Body of pancreas (tissue), 4 donors: ENCODE data around the gene HOXC12. TPM values are rescaled to one million over a fixed set of nuclear protein-coding genes. Genes with fewer than 3 reads are reported as not detected.

Source experiments
- ATAC-seq: fragments of 150-250 bp; one replicate; pipeline ENCODE4 v1.9.1; 2016
- DNase-seq, 4 donors: peaks; one replicate each; pipeline ENCODE4 v3.0.0-alpha.2; 2019
- H3K27ac ChIP-seq, 4 donors: fragments of 200-600 bp; sonication (generic); 1 replicate in 3 of 4; 2 replicates in 1 of 4; pipeline versions ENCODE4 v1.5.1 to v1.6.1; 2016 to 2019; ENCODE audit warnings: mild to moderate bottlenecking in 1 of 4, mixed read lengths in 1 of 4, moderate library complexity in 1 of 4
- H3K27me3 ChIP-seq, 2 donors: fragments of 200-600 bp; sonication (generic); one replicate each; pipeline ENCODE4 v1.6.0; 2016; ENCODE audit warnings: mild to moderate bottlenecking in 1 of 2
- H3K36me3 ChIP-seq, 2 donors: fragments of 200-600 bp; sonication (generic); replicated peaks in 1 of 2; 2 replicates each; pipeline ENCODE4 v1.5.1; 2016; ENCODE audit warnings: low read depth in 2 of 2; ENCODE audit not compliant: insufficient read depth in 1 of 2
- H3K4me1 ChIP-seq: fragments of 200-600 bp; sonication (generic); one replicate; pipeline ENCODE4 v1.6.0; 2016
- H3K4me3 ChIP-seq, 2 donors: fragments of 200-600 bp; sonication (generic); 1 replicate in 1 of 2; 2 replicates in 1 of 2; pipeline ENCODE4 v1.5.1; 2016 to 2019
- H3K9me3 ChIP-seq, 3 donors: fragments of 200-600 bp; sonication (generic); 1 replicate in 2 of 3; 2 replicates in 1 of 3; pipeline ENCODE4 v1.5.1; 2016
- POLR2A ChIP-seq, 3 donors: fragments of 450-650 bp; IDR thresholded peaks; one replicate each; pipeline ENCODE4 v1.6.1; 2016; ENCODE audit warnings: antibody characterized with exemption in 3 of 3, mild to moderate bottlenecking in 2 of 3
- WGBS, 2 donors: methylation state at CpG; one replicate each; pipeline ENCODE4 v1.1.5; 2017; 5-methylcytosine and 5-hydroxymethylcytosine counted together
- intact Hi-C: fragments of 100-400 bp; cut with DNase I; formaldehyde crosslinking; loops from one replicate; pipeline ENCODE4 v1.15.1; 2023
- total RNA-seq, 2 donors: library from RNA; depleted of rRNA; stranded (reverse); fragments of >200 nt; gene quantifications; one replicate each; pipeline ENCODE4 v1.1.0, GENCODE V29; 2016
- TF ChIP-seq, protein P1 (sequence below), 7 experiments: fragments of 450-650 bp in 4 of 7; fragments of 200-600 bp in 3 of 7; sonication (generic) in 3 of 7; IDR thresholded peaks; one replicate each; pipeline ENCODE4 v1.5.1; 2016 to 2019; ENCODE audit warnings: antibody characterized with exemption in 7 of 7

Gene HOXC12
- total RNA-seq, 2 donors from 2014 or later, result not detected

DNA sequence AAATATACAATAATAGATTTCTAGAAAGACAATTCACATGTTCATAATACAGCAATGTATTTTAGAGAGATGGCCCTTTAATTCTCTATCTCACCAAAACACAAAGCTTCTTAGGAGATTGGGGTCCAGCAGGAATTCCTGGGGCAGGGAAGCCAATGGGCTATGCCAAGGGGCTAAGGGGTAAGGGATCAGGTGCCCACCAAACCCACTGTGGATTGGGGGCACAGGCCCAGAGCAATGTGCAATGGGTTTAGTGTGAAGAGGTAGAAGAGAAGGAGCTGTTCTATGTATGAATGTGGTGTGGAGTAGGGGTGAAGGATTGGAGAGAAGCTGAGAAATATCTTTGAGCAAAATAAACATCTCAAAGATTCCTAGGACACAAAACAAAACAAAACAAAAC is 13.5 kb upstream of the HOXC12 start:
- Histone ChIP-seq H3K9me3 (no peaks in the 10 kb centered on the region), H3K36me3 (no peaks in the 10 kb centered on the region), H3K4me1 (peaks cover 22% of the 10 kb centered on the region), H3K4me3 (no peak overlapping the region), H3K27me3 (peaks cover 0 to 39% of the 10 kb centered on the region in 2 donors), H3K27ac (no peak overlapping the region)
- no peak for TF ChIP-seq POLR2A (IDR thresholded peaks at IDR 0.05)
- TF ChIP-seq, protein P1, sequence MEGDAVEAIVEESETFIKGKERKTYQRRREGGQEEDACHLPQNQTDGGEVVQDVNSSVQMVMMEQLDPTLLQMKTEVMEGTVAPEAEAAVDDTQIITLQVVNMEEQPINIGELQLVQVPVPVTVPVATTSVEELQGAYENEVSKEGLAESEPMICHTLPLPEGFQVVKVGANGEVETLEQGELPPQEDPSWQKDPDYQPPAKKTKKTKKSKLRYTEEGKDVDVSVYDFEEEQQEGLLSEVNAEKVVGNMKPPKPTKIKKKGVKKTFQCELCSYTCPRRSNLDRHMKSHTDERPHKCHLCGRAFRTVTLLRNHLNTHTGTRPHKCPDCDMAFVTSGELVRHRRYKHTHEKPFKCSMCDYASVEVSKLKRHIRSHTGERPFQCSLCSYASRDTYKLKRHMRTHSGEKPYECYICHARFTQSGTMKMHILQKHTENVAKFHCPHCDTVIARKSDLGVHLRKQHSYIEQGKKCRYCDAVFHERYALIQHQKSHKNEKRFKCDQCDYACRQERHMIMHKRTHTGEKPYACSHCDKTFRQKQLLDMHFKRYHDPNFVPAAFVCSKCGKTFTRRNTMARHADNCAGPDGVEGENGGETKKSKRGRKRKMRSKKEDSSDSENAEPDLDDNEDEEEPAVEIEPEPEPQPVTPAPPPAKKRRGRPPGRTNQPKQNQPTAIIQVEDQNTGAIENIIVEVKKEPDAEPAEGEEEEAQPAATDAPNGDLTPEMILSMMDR (IDR thresholded peaks at IDR 0.05), result no peak
- DNase-seq, result no peak
- no peak for ATAC-seq
- intact Hi-C loops, result no loop called here

DNA sequence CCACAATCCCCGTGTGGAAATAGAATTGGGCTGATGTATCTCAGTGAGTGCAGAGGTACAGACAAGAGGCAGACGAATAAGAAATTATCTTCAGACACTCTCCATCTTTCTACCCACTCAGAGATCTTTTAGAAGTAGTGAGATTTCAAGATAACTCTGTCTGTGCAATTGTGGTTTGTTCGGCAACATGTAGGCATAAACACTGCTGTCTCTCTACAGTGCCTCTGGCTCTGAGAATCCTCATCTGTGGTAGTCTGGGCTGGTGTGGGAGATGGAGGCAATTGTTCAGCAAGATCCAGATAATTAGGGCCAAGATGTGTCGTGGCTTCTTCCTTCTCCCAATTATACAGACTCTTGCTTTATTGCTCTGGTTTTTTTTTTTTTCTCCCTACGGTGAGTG is 13.0 kb upstream of the HOXC12 start:
- peaks cover 22% of the 10 kb centered on the region for H3K4me1 ChIP-seq
- H3K27me3 ChIP-seq, result peaks cover 0 to 38% of the 10 kb centered on the region in 2 donors
- TF ChIP-seq, protein P1 (IDR thresholded peaks at IDR 0.05), result no peak
- no peak for TF ChIP-seq POLR2A (IDR thresholded peaks at IDR 0.05)
- DNase-seq (no peak), ATAC-seq (no peak)
- no peaks in the 10 kb centered on the region for H3K36me3 ChIP-seq
- 15 to 20% methylated on average over 5 of the region's 5 CpGs for WGBS, 2 donors
- H3K9me3 ChIP-seq, result no peaks in the 10 kb centered on the region
- H3K4me3 ChIP-seq, result no peak overlapping the region
- intact Hi-C loops, result no loop called here
- no peak overlapping the region for H3K27ac ChIP-seq

DNA sequence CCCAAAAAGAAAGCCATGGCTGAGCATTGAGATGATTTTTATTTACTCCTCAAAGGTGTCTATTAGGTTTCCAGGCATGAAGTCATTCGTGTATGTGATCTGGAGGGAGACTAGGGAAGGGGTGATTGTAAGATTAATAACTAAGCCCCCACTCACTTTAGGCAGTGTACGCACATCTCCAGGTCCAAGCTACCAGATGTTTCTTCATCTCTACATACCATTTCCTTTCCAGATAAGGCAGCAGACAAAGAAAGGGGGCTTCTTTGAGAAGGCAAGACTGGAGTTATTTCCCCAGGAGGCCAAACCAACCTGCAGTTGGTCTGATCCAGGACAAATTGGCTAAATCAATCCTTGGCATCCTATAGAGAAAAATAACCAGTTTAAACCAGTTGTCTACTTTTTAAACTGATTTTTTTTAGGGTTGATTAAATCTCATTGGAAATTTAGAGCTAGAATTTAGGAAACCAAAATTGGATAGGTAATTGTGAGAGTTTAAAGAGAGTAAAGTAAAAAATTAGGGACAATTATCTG is 12.2 kb upstream of the HOXC12 start:
- TF ChIP-seq, protein P1 (IDR thresholded peaks at IDR 0.05), result no peak
- 7 to 12% methylated on average over 2 of the region's 2 CpGs for WGBS, 2 donors
- Histone ChIP-seq H3K36me3 (no peaks in the 10 kb centered on the region), H3K4me3 (no peak overlapping the region), H3K9me3 (no peaks in the 10 kb centered on the region), H3K4me1 (peaks cover 22% of the 10 kb centered on the region), H3K27me3 (peaks cover 0 to 30% of the 10 kb centered on the region in 2 donors), H3K27ac (no peak overlapping the region)
- intact Hi-C loops, result no loop called here
- DNase-seq, result no peak
- ATAC-seq, result no peak

DNA sequence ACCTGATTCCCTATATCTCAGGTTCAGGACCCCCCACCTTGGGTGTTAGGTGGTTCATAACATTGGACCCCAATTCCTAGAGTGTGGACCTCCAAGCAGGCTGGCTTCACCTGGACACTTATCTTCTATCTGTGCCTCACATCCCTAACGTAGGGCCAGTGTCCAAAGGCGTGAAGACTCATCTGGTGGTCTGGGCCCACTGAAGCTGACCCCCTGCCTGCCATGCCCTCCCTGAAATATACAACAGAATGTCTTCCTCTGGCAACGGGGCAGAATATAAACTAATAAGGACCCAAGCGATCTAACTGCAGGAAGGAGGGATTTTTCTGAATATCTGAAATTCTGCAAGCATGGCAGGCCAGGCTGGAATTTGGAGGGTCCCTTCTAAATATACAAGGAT is 10.5 kb upstream of the HOXC12 start:
- ATAC-seq (no peak), DNase-seq (no peak)
- Histone ChIP-seq H3K27ac (no peak overlapping the region), H3K4me3 (no peak overlapping the region), H3K27me3 (peaks cover 0 to 16% of the 10 kb centered on the region in 2 donors), H3K36me3 (no peaks in the 10 kb centered on the region), H3K9me3 (no peaks in the 10 kb centered on the region), H3K4me1 (peaks cover 9% of the 10 kb centered on the region)
- 8 to 18% methylated on average over 4 of the region's 4 CpGs for WGBS, 2 donors
- TF ChIP-seq, protein P1 (IDR thresholded peaks at IDR 0.05), result no peak
- no peak for TF ChIP-seq POLR2A (IDR thresholded peaks at IDR 0.05)
- intact Hi-C loops, result no loop called here
